ENCODE results near the gene ZNF316.
"Not testable (repeated sequence)": the region's sequence is repeated elsewhere in the genome, so short reads cannot be mapped to it uniquely, and the experiment has no call there.

ZNF316 gene

GRCh38 chr7:6631605-6632004 is 5.5 kb upstream of the ZNF316 start:
- peak; percentile 45 for DNase-seq (ENCODE audit: low read depth)
- H3K4me3 ChIP-seq (ENCODE audit: low read length): no peak overlapping the region
- TF ChIP-seq CTCF (IDR thresholded peaks at IDR 0.05; ENCODE audit: insufficient read depth, low read depth, low read length, missing control alignments): no peak

- no peak overlapping the region for H3K4me3 ChIP-seq (ENCODE audit: low read length)
- DNase-seq (ENCODE audit: low read depth): no peak
- no peak for TF ChIP-seq CTCF (IDR thresholded peaks at IDR 0.05; ENCODE audit: insufficient read depth, low read depth, low read length, missing control alignments)
Observed at GRCh38 chr7:6634021-6634420, 3.1 kb upstream of the ZNF316 start.

- H3K4me3 ChIP-seq (ENCODE audit: low read length); DNase-seq (ENCODE audit: low read depth): not testable (repeated sequence)
Observed at GRCh38 chr7:6634971-6635370, 2.1 kb upstream of the ZNF316 start.

- peak; percentile 17 for DNase-seq (ENCODE audit: low read depth)
- H3K4me3 ChIP-seq (ENCODE audit: low read length): peak overlapping the region; percentile 66
- no peak for TF ChIP-seq CTCF (IDR thresholded peaks at IDR 0.05; ENCODE audit: insufficient read depth, low read depth, low read length, missing control alignments)
Observed at GRCh38 chr7:6637544-6638229, 569 bp downstream of the ZNF316 start.

GRCh38 chr7:6639032-6639431 is 1.9 kb downstream of the ZNF316 start:
- no peak overlapping the region for H3K4me3 ChIP-seq (ENCODE audit: low read length)
- no peak for TF ChIP-seq CTCF (IDR thresholded peaks at IDR 0.05; ENCODE audit: insufficient read depth, low read depth, low read length, missing control alignments)
- no peak for DNase-seq (ENCODE audit: low read depth)

GRCh38 chr7:6639627-6640026 is 2.5 kb downstream of the ZNF316 start:
- H3K4me3 ChIP-seq (ENCODE audit: low read length): no peak overlapping the region
- no peak for DNase-seq (ENCODE audit: low read depth)
- TF ChIP-seq CTCF (IDR thresholded peaks at IDR 0.05; ENCODE audit: insufficient read depth, low read depth, low read length, missing control alignments): no peak

GRCh38 chr7:6640246-6640721 is 3.2 kb downstream of the ZNF316 start:
- TF ChIP-seq CTCF (IDR thresholded peaks at IDR 0.05; ENCODE audit: insufficient read depth, low read depth, low read length, missing control alignments): no peak
- H3K4me3 ChIP-seq (ENCODE audit: low read length): no peak overlapping the region
- peak; percentile 68 for DNase-seq (ENCODE audit: low read depth)
